ENCODE data around the gene TARS2. TPM values are rescaled to one million over a fixed set of nuclear protein-coding genes. Genes with fewer than 3 reads are reported as not detected.

TARS2 gene
- total RNA-seq, 4 donors from 2014 or later, result 8.2 to 16.7 (median 15.9) TPM

DNA sequence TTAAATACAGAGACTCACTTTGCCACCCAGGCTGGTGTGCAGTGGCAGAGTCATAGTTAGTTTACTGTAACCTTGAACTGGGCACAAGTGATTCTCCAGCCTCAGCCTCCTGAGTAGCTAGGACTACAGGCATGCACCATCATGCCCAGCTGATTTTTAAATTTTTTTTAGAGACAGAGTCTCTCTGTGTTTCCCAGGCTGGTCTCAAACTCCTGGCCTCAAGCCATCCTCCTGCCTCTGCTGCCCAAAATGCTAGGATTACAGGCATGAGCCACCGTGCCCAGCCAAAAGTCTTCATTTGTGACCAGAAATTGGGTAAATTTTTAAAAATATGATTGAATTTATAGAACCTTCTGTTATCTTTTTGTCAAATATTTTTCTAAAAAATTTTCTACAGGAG is 17.9 kb upstream of the TARS2 start:
- TF ChIP-seq, protein P1, sequence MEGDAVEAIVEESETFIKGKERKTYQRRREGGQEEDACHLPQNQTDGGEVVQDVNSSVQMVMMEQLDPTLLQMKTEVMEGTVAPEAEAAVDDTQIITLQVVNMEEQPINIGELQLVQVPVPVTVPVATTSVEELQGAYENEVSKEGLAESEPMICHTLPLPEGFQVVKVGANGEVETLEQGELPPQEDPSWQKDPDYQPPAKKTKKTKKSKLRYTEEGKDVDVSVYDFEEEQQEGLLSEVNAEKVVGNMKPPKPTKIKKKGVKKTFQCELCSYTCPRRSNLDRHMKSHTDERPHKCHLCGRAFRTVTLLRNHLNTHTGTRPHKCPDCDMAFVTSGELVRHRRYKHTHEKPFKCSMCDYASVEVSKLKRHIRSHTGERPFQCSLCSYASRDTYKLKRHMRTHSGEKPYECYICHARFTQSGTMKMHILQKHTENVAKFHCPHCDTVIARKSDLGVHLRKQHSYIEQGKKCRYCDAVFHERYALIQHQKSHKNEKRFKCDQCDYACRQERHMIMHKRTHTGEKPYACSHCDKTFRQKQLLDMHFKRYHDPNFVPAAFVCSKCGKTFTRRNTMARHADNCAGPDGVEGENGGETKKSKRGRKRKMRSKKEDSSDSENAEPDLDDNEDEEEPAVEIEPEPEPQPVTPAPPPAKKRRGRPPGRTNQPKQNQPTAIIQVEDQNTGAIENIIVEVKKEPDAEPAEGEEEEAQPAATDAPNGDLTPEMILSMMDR (IDR thresholded peaks at IDR 0.05; ENCODE audit: low read depth), result no peak

DNA sequence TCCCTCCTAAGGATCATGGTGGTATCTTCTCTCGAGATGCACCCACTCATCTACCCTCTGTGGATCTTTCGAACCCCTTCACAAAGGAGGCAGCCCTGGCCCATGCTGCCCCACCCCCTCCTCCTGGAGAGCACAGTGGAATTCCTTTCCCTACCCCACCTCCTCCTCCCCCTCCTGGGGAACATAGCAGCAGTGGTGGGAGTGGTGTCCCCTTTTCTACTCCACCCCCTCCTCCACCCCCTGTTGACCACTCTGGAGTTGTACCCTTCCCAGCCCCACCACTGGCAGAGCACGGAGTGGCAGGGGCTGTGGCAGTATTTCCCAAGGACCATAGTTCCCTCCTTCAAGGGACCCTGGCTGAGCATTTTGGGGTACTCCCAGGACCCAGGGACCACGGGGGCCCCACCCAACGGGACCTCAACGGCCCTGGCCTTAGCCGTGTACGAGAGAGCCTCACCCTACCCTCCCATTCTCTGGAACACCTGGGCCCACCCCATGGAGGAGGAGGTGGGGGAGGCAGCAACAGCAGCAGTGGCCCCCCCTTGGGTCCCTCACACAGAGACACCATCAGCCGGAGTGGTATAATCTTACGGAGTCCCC is 14.5 kb upstream of the TARS2 start:
- TF ChIP-seq, protein P1 (IDR thresholded peaks at IDR 0.05; ENCODE audit: low read depth), result no peak

DNA sequence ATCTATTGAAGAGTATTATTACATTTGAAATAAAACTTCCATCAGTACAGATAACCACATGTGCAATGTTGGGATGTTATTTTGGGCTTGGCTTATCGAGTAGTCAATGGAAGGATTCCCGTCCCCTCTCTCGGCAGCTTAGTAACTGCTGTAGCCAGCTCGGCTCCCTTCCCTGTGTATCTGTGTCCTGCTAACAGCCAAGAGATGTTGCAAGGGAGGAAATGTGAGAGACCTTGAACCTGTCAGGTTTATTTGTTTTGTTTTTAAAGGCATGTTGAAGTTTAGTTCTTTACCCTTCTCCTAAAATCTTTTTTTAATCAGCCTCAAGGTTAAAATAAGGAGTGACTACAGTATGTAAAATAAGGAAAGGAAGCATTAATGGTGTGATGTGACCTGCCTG is 13.6 kb upstream of the TARS2 start:
- TF ChIP-seq, protein P1 (IDR thresholded peaks at IDR 0.05; ENCODE audit: low read depth), result no peak

DNA sequence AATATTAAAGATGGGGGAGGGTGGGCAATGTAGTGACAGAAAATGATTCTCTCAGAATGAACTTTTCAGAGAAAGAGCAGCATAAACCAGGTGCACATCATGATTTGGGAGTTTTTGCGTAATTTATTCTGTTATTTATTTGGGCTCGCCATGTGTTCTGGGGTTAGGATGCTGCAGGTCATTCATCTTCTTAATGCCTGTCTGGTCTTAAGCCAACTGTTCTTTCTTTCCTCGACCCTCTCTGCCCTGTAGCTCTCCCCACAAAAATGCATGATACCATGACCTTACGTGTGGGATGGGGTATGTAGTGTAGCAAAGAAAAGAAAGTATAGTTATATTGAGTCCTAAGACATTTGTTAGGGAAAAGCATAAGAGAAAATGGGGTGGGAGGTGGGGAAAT is 12.3 kb upstream of the TARS2 start:
- TF ChIP-seq, protein P1 (IDR thresholded peaks at IDR 0.05; ENCODE audit: low read depth), result no peak

DNA sequence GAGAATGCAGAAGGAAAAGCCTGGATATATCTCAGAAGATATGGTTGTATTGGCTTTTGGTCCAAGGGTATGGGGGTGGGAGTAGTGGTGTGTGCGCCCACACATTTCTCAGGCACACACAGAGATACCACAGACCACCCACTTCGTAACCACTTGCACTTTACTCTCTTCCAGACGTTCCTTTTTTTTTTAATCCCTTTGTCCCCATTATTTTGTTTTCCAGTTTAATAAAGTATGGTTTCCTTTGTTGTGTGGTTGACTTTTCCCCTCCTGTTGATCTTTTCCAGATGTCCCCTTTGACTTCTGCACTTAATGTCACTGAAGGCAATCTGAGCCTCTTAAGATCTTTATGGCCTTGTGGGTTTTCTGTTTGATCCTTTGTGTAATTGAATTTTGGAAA is 10.5 kb upstream of the TARS2 start:
- TF ChIP-seq, protein P1 (IDR thresholded peaks at IDR 0.05; ENCODE audit: low read depth), result no peak

DNA sequence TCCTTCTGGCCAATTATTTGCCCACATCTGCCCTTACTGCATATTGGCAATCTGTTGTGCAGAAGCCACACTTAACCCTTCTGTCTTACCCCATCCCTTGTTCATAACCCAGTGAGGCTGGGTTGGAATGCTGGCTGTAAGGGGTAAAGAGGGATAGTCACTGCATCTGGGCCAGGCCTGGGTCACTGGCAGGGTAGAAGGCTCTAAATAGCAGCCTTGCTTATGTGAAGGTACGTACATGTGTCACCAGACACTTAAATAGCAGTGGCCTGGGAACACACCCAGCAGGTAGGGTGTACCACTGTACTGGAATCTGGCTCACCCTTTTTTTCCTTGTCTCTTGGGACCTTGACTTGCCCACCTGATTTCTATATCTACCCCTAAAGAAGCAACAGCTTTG is 9.9 kb upstream of the TARS2 start:
- TF ChIP-seq, protein P1 (IDR thresholded peaks at IDR 0.05; ENCODE audit: low read depth), result no peak

DNA sequence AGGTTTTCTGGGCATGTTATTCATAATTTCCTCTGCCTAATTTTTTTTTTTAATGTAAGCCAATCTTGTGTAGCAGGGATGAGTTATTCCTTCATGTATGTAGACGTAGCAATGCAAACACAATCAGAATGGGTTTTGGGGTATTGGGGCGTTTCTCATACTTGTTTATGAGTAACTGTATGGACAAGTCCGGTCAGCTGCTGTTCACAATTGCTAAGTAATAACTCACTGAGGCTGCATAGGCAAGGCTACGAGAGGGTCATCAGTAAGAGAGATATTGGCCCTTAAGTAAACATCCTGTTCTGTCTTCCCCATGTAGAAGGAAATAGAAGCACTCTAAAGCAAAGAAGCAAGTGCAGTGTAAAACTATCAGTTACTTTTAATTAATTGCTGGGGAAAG is 9.5 kb upstream of the TARS2 start:
- TF ChIP-seq, protein P1 (IDR thresholded peaks at IDR 0.05; ENCODE audit: low read depth), result no peak

Data from subcutaneous adipose tissue (tissue), 4 donors.